Measurements from ENCODE around the gene FNDC7. TPM values are rescaled to one million over a fixed set of nuclear protein-coding genes. Genes with fewer than 3 reads are reported as not detected.
"Not testable (repeated sequence)": the region's sequence is repeated elsewhere in the genome, so short reads cannot be mapped to it uniquely, and the experiment has no call there.

FNDC7 gene, protein sequence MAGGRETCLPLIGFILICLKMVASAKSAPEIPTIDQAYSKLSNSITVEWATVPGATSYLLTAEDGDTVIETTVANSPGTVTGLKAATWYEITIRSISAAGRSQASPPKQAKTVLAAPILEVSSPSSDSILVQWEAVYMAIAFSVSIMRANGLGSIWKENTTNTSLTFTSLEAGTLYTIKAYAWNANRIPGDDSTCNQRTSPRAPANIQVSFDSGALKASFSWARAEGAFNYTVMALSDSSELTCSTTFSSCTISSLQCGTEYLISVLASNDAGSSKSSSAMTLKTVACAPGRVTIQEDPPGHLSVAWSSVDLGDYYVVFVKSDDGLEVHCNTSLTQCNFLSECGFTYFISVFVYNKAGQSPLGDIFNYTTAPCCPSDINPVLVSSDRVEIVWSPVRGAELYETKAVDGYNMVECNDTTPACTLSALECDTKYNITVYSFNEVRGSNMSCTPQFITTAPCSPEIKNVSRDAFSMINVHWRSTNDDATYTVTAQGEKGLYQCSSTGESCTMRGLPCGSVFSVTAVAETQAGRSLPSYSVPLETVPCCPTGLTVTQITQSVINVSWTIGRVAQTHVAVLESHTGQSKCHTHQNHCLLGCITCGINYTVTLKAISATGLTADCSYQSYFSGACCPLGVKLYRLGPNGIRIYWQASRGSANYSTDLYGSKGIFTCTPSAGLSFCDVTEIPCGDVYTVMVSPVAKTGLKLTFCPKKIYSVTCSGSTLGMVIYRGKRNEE
- polyA plus RNA-seq = not detected
- long read RNA-seq, donor 1 = 0 reads
- long read RNA-seq, donor 2 = 0 reads
- long read RNA-seq, donor 3 = 0 reads
- long read RNA-seq, donor 4 = 0 reads
- long read RNA-seq, donor 5 = 0 reads
- long read RNA-seq, donor 6 = 0 reads
- long read RNA-seq, donor 7 = 0 reads
- long read RNA-seq, donor 8 = 0 reads
- long read RNA-seq, donor 9 = 0 reads
- long read RNA-seq, donor 10 = 0 reads
- long read RNA-seq, donor 11 = 0 reads

DNA sequence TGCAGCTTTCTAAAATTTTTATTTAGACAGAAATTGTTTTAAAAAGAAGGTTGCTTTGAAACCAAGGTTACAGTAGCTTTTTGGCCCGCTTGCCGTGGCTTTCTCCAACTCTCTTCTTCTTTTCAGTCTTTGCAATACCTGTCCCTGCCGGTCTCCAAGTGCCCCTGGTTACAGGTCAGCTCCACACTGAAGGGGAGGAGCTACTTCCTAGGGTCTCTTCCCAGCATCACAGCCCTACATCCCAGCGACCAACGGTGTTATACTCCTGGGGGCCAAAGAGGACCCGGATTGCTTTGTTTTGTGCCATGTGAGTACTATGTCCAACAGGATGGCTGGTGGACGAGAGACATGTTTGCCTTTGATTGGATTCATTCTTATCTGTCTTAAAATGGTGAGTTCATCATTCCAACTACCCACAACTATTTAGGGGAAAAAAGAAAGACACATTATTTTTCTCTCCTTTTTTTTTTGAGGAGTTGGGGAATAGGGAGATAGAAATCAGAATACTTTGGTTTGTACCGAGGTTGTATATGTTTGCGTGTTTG, at the start of gene FNDC7:
FNDC7 (plus strand) TSS at position 303 of the 545 bp plus-strand sequence; CDS start at position 329, 26 bp downstream.
- WGBS (ENCODE audit: insufficient coverage, low lambda C conversion rate) = 76% methylated on average over 3 of the region's 9 CpGs
- peaks cover 10% of the 10 kb centered on the region for H3K27me3 ChIP-seq (ENCODE audit: control insufficient read depth, insufficient read depth, low read length)
- no peaks in the 10 kb centered on the region for H3K9me3 ChIP-seq (ENCODE audit: control insufficient read depth, low read depth, low read length)
- H3K4me1 ChIP-seq (ENCODE audit: control insufficient read depth, insufficient read depth, low read length) = no peaks in the 10 kb centered on the region
- DNase-seq = no peak
- H3K4me3 ChIP-seq (ENCODE audit: low read length) = no peak within 1 kb of the TSS
- no peak within 1 kb of the TSS for H3K27ac ChIP-seq (ENCODE audit: low read length)
- H3K36me3 ChIP-seq (ENCODE audit: control insufficient read depth, insufficient read depth, low read length) = no peaks in the 10 kb centered on the region

DNA sequence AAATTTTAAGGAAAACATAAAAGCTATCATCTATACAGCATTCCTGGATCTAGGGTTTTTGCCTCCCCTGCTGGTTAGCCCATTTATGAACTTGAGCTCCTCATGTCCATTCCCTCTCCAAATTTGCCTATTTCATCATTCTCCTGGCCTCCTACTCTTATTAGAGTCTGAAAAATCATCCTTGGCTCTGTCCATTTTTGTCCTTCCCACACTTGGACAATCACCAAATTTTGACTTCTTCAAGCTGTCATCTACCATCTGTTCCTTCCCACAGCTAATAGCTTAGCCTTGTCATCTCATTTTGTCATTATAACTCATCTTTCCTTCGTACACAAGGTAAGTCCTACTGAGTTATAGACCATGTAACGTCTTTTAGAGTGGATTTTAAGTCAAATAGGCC, 49.6 kb upstream of the FNDC7 start:
- peaks cover 11% of the 10 kb centered on the region for H3K9me3 ChIP-seq (ENCODE audit: control insufficient read depth, low read depth, low read length)
- peaks cover 4% of the 10 kb centered on the region for H3K4me1 ChIP-seq (ENCODE audit: control insufficient read depth, insufficient read depth, low read length)
- WGBS (ENCODE audit: insufficient coverage, low lambda C conversion rate) = no CpG with 5 or more reads among the region's 2 CpGs
- no peaks in the 10 kb centered on the region for H3K27me3 ChIP-seq (ENCODE audit: control insufficient read depth, insufficient read depth, low read length)
- H3K4me3 ChIP-seq (ENCODE audit: low read length) = no peak overlapping the region
- no peaks in the 10 kb centered on the region for H3K36me3 ChIP-seq (ENCODE audit: control insufficient read depth, insufficient read depth, low read length)
- no peak overlapping the region for H3K27ac ChIP-seq (ENCODE audit: low read length)
- no peak for DNase-seq

DNA sequence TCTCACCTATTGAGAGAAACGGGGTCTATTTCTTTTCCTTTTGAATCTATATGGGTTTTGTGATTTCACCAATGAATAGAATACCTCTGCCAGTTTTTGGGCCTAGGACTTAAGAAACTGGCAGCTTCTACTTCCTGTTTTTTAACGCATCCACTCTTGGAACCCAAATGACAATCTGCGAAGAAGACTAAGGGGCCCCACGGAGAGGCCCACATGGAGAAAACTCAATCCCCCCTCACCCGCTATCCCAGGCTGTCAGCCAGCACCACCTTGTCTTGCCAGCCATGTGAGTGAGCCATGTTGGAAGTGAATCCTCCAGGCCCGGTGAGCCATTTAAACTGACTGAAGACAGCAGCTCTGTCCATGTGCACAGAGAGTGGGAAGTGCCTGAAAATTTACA, 48.2 kb upstream of the FNDC7 start:
- peaks cover 11% of the 10 kb centered on the region for H3K9me3 ChIP-seq (ENCODE audit: control insufficient read depth, low read depth, low read length)
- H3K36me3 ChIP-seq (ENCODE audit: control insufficient read depth, insufficient read depth, low read length) = no peaks in the 10 kb centered on the region
- peaks cover 4% of the 10 kb centered on the region for H3K4me1 ChIP-seq (ENCODE audit: control insufficient read depth, insufficient read depth, low read length)
- H3K4me3 ChIP-seq (ENCODE audit: low read length) = no peak overlapping the region
- H3K27ac ChIP-seq (ENCODE audit: low read length) = no peak overlapping the region
- no peak for DNase-seq
- 86% methylated on average over 1 of the region's 6 CpGs for WGBS (ENCODE audit: insufficient coverage, low lambda C conversion rate)
- H3K27me3 ChIP-seq (ENCODE audit: control insufficient read depth, insufficient read depth, low read length) = no peaks in the 10 kb centered on the region

DNA sequence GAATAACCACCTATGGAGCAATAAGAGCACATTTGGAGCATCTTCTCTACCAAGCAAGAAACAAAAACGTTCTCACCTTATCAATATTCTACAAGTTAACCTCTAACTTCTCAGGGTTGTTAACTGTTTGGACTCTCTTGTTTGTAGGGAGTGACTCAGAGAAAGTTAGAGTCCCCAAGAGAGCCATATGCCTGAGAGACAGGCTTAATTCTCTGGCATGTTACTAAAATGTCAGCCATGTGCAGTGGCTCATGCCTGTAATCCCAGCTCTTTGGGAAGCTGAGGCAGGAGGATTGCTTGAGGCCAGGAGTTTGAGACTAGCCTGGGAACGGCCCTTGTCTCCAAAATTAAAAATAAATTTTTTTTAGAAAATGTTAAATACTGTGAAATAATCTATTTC, 47.6 kb upstream of the FNDC7 start:
- no peak overlapping the region for H3K4me3 ChIP-seq (ENCODE audit: low read length)
- H3K9me3 ChIP-seq (ENCODE audit: control insufficient read depth, low read depth, low read length) = peaks cover 11% of the 10 kb centered on the region
- peaks cover 4% of the 10 kb centered on the region for H3K4me1 ChIP-seq (ENCODE audit: control insufficient read depth, insufficient read depth, low read length)
- WGBS (ENCODE audit: insufficient coverage, low lambda C conversion rate) = no CpG with 5 or more reads among the region's 2 CpGs
- H3K27me3 ChIP-seq (ENCODE audit: control insufficient read depth, insufficient read depth, low read length) = no peaks in the 10 kb centered on the region
- H3K27ac ChIP-seq (ENCODE audit: low read length) = no peak overlapping the region
- no peaks in the 10 kb centered on the region for H3K36me3 ChIP-seq (ENCODE audit: control insufficient read depth, insufficient read depth, low read length)
- DNase-seq = no peak

DNA sequence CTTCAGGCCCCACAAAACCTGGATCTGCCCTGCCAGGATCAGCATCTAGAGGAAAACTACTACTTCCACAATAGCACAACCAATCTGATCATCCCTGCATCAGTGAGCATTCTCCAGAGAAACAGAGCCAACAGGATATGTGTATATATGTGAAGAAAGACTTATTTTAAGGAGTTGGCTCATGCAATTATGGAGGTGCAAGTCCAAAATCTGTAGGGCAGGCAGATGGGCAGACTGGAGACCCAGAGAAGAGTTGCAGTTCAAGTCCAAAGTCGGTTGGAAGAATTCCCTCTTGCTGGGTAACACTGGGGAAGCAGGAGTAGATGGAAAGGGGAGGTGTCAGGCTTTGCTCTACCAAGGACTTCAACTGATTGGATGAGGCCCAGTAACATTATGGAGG, 46.9 kb upstream of the FNDC7 start:
- no CpG with 5 or more reads among the region's 1 CpG for WGBS (ENCODE audit: insufficient coverage, low lambda C conversion rate)
- H3K27me3 ChIP-seq (ENCODE audit: control insufficient read depth, insufficient read depth, low read length) = no peaks in the 10 kb centered on the region
- H3K4me3 ChIP-seq (ENCODE audit: low read length) = no peak overlapping the region
- H3K27ac ChIP-seq (ENCODE audit: low read length) = no peak overlapping the region
- no peak for DNase-seq
- H3K36me3 ChIP-seq (ENCODE audit: control insufficient read depth, insufficient read depth, low read length) = no peaks in the 10 kb centered on the region
- H3K9me3 ChIP-seq (ENCODE audit: control insufficient read depth, low read depth, low read length) = peaks cover 8% of the 10 kb centered on the region
- H3K4me1 ChIP-seq (ENCODE audit: control insufficient read depth, insufficient read depth, low read length) = peaks cover 4% of the 10 kb centered on the region

DNA sequence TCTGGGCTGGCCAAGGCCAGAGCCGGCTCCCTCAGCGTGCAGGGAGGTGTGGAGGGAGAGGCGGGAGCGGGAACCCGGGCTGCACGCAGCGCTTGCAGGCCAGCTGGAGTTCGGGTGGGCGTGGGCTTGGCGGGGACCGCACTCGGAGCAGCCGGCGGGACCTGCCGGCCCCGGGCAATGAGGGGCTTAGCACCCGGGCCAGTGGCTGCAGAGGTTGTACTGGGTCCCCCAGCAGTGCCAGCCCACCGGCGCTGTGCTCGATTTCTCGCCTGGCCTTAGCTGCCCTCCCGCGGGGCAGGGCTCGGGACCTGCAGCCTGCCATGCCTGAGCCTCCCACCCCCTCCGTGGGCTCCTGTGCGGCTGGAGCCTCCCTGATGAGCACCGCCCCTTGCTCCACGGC, 45.3 kb upstream of the FNDC7 start:
- not testable (repeated sequence) for H3K4me1 ChIP-seq (ENCODE audit: control insufficient read depth, insufficient read depth, low read length); H3K27ac ChIP-seq (ENCODE audit: low read length); H3K36me3 ChIP-seq (ENCODE audit: control insufficient read depth, insufficient read depth, low read length); DNase-seq; H3K9me3 ChIP-seq (ENCODE audit: control insufficient read depth, low read depth, low read length); H3K4me3 ChIP-seq (ENCODE audit: low read length); H3K27me3 ChIP-seq (ENCODE audit: control insufficient read depth, insufficient read depth, low read length)
- no CpG with 5 or more reads among the region's 28 CpGs for WGBS (ENCODE audit: insufficient coverage, low lambda C conversion rate)

DNA sequence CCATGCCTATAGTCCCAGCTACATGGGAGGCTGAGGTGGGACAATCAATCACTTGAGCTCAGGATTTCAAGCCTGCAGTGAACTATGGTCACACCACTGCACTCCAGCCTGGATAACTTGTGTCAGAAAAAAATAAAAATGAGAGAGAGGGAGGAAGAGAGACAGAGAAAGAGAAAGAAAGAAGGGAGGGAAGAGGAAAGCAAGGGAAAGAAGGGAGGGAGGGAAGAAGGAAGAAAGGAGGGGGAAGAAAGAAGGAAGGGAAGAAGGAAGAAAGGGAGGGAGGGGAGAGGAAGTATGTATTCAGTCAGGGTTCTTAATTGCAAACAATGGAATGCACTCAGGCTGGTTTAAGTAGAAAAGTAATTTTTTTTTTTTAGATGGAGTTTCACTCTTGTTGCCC, 43.9 kb upstream of the FNDC7 start:
- Histone ChIP-seq H3K4me3 (ENCODE audit: low read length) (no peak overlapping the region), H3K27me3 (ENCODE audit: control insufficient read depth, insufficient read depth, low read length) (no peaks in the 10 kb centered on the region), H3K9me3 (ENCODE audit: control insufficient read depth, low read depth, low read length) (peaks cover 4% of the 10 kb centered on the region), H3K4me1 (ENCODE audit: control insufficient read depth, insufficient read depth, low read length) (no peaks in the 10 kb centered on the region), H3K36me3 (ENCODE audit: control insufficient read depth, insufficient read depth, low read length) (no peaks in the 10 kb centered on the region), H3K27ac (ENCODE audit: low read length) (no peak overlapping the region)
- DNase-seq = no peak

DNA sequence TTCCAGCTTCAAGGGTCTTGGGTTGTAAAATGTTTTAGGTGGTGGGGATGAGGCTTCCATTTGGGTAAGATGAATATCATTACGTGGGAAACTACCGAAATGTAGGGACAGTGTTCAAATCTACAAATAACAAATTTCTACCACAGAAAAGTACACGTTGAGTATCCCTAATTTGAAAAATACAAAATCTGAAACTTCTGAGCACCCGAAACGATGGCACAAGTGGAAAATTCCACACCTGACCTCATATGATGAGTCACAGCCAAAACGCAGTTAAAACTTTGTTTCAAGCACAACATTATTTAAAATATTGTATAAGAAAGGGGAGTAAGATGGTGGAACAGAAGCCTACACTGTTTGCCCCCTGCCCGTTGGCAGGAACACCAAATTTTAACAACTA, 43.0 kb upstream of the FNDC7 start:
- Histone ChIP-seq H3K36me3 (ENCODE audit: control insufficient read depth, insufficient read depth, low read length) (no peaks in the 10 kb centered on the region), H3K27me3 (ENCODE audit: control insufficient read depth, insufficient read depth, low read length) (no peaks in the 10 kb centered on the region), H3K27ac (ENCODE audit: low read length) (no peak overlapping the region), H3K9me3 (ENCODE audit: control insufficient read depth, low read depth, low read length) (peaks cover 4% of the 10 kb centered on the region), H3K4me3 (ENCODE audit: low read length) (no peak overlapping the region), H3K4me1 (ENCODE audit: control insufficient read depth, insufficient read depth, low read length) (no peaks in the 10 kb centered on the region)
- no peak for DNase-seq
- WGBS (ENCODE audit: insufficient coverage, low lambda C conversion rate) = 100% methylated on average over 1 of the region's 7 CpGs

DNA sequence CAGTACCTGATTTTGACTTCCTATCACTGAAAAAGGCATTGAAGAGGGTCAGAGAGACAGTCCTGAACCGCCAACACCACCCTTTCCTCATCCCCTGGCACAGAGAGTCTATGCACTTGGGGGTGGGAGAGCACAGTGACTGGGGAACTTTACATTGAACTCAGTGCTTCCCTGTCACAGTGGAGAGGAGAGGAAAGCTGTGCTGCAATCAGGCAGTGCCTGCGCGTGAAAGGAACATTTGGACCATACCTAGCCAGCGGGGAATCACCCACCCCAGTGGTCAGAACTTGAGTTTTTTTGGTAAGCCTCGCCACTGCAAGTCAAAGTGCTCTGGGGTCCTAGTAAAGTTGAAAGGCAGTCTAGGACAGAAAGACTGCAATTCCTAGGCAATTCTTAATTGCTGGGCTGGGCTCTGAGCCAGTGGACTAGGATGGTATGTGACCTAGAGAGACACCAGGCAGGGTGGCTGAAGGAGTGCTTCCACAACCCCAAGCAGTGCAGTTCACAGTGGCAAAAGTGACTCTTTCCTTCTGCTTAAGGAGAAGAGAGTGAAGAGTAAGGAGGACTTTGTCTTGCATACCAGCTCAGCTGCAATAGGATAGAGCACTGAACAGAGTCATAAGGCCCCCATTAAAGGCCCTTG, 42.5 kb upstream of the FNDC7 start:
- no peaks in the 10 kb centered on the region for H3K27me3 ChIP-seq (ENCODE audit: control insufficient read depth, insufficient read depth, low read length)
- no peaks in the 10 kb centered on the region for H3K36me3 ChIP-seq (ENCODE audit: control insufficient read depth, insufficient read depth, low read length)
- H3K27ac ChIP-seq (ENCODE audit: low read length) = no peak overlapping the region
- peaks cover 7% of the 10 kb centered on the region for H3K9me3 ChIP-seq (ENCODE audit: control insufficient read depth, low read depth, low read length)
- H3K4me1 ChIP-seq (ENCODE audit: control insufficient read depth, insufficient read depth, low read length) = no peaks in the 10 kb centered on the region
- no CpG with 5 or more reads among the region's 5 CpGs for WGBS (ENCODE audit: insufficient coverage, low lambda C conversion rate)
- H3K4me3 ChIP-seq (ENCODE audit: low read length) = no peak overlapping the region
- DNase-seq = no peak

DNA sequence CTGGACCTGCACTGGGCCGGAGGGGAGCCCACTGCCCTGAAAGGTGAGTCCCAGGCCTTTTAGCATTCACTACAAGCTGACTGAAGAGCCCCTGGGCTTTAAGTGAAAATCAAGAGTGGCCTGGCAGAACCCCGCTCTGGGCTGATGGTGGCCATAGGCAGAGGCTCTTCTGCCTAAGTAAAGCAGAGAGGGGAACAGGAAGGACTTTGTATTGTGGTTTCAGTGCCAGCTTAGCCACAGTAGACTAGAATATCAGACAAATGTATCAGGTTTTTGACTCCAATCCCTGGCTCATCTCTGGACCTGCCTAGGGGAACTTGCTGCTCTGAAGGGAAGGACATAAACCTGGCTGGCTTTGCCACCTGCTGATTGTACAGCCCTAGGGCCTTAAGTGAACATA, 41.6 kb upstream of the FNDC7 start:
- Histone ChIP-seq H3K27ac (ENCODE audit: low read length) (no peak overlapping the region), H3K27me3 (ENCODE audit: control insufficient read depth, insufficient read depth, low read length) (no peaks in the 10 kb centered on the region), H3K9me3 (ENCODE audit: control insufficient read depth, low read depth, low read length) (peaks cover 7% of the 10 kb centered on the region), H3K4me1 (ENCODE audit: control insufficient read depth, insufficient read depth, low read length) (no peaks in the 10 kb centered on the region), H3K4me3 (ENCODE audit: low read length) (no peak overlapping the region), H3K36me3 (ENCODE audit: control insufficient read depth, insufficient read depth, low read length) (no peaks in the 10 kb centered on the region)
- WGBS (ENCODE audit: insufficient coverage, low lambda C conversion rate) = no CpG with 5 or more reads among the region's 2 CpGs
- no peak for DNase-seq
